Measurements from ENCODE around the gene RNU1-1.
"Not testable (repeated sequence)": the region's sequence is repeated elsewhere in the genome, so short reads cannot be mapped to it uniquely, and the experiment has no call there.

Gene RNU1-1

GRCh38 chr1:16497474-16497904 is 16.6 kb downstream of the RNU1-1 start:
- H3K4me3 ChIP-seq (ENCODE audit: insufficient read depth, low read depth, low read length, poor library complexity, severe bottlenecking); H3K4me1 ChIP-seq (ENCODE audit: control insufficient read depth, insufficient read depth, low read length, poor library complexity, severe bottlenecking); DNase-seq; H3K9me3 ChIP-seq (ENCODE audit: control insufficient read depth, low read length); H3K27me3 ChIP-seq (replicated peaks; ENCODE audit: control insufficient read depth, insufficient read depth, low read length, poor library complexity, severe bottlenecking); H3K27ac ChIP-seq (ENCODE audit: insufficient read depth, low read length, poor library complexity, severe bottlenecking); H3K36me3 ChIP-seq (ENCODE audit: control insufficient read depth, insufficient read depth, low read length): not testable (repeated sequence)

- not testable (repeated sequence) for H3K4me3 ChIP-seq (ENCODE audit: insufficient read depth, low read depth, low read length, poor library complexity, severe bottlenecking); DNase-seq; H3K9me3 ChIP-seq (ENCODE audit: control insufficient read depth, low read length); H3K27ac ChIP-seq (ENCODE audit: insufficient read depth, low read length, poor library complexity, severe bottlenecking); H3K27me3 ChIP-seq (replicated peaks; ENCODE audit: control insufficient read depth, insufficient read depth, low read length, poor library complexity, severe bottlenecking); H3K36me3 ChIP-seq (ENCODE audit: control insufficient read depth, insufficient read depth, low read length); H3K4me1 ChIP-seq (ENCODE audit: control insufficient read depth, insufficient read depth, low read length, poor library complexity, severe bottlenecking)
Observed at GRCh38 chr1:16493731-16494130, 20.4 kb downstream of the RNU1-1 start.

GRCh38 chr1:16492937-16493336 is 21.1 kb downstream of the RNU1-1 start:
- not testable (repeated sequence) for H3K9me3 ChIP-seq (ENCODE audit: control insufficient read depth, low read length); H3K4me3 ChIP-seq (ENCODE audit: insufficient read depth, low read depth, low read length, poor library complexity, severe bottlenecking); H3K36me3 ChIP-seq (ENCODE audit: control insufficient read depth, insufficient read depth, low read length); DNase-seq; H3K4me1 ChIP-seq (ENCODE audit: control insufficient read depth, insufficient read depth, low read length, poor library complexity, severe bottlenecking); H3K27me3 ChIP-seq (replicated peaks; ENCODE audit: control insufficient read depth, insufficient read depth, low read length, poor library complexity, severe bottlenecking); H3K27ac ChIP-seq (ENCODE audit: insufficient read depth, low read length, poor library complexity, severe bottlenecking)

GRCh38 chr1:16491056-16491675 is 22.9 kb downstream of the RNU1-1 start:
- Histone ChIP-seq H3K27me3 (replicated peaks; ENCODE audit: control insufficient read depth, insufficient read depth, low read length, poor library complexity, severe bottlenecking) (no peaks in the 10 kb centered on the region), H3K27ac (ENCODE audit: insufficient read depth, low read length, poor library complexity, severe bottlenecking) (no peak overlapping the region), H3K4me1 (ENCODE audit: control insufficient read depth, insufficient read depth, low read length, poor library complexity, severe bottlenecking) (no peaks in the 10 kb centered on the region), H3K4me3 (ENCODE audit: insufficient read depth, low read depth, low read length, poor library complexity, severe bottlenecking) (no peak overlapping the region), H3K36me3 (ENCODE audit: control insufficient read depth, insufficient read depth, low read length) (no peaks in the 10 kb centered on the region), H3K9me3 (ENCODE audit: control insufficient read depth, low read length) (no peaks in the 10 kb centered on the region)
- no peak for DNase-seq

- H3K4me1 ChIP-seq (ENCODE audit: control insufficient read depth, insufficient read depth, low read length, poor library complexity, severe bottlenecking); H3K9me3 ChIP-seq (ENCODE audit: control insufficient read depth, low read length); H3K27me3 ChIP-seq (replicated peaks; ENCODE audit: control insufficient read depth, insufficient read depth, low read length, poor library complexity, severe bottlenecking); H3K27ac ChIP-seq (ENCODE audit: insufficient read depth, low read length, poor library complexity, severe bottlenecking); DNase-seq; H3K36me3 ChIP-seq (ENCODE audit: control insufficient read depth, insufficient read depth, low read length); H3K4me3 ChIP-seq (ENCODE audit: insufficient read depth, low read depth, low read length, poor library complexity, severe bottlenecking): not testable (repeated sequence)
Observed at GRCh38 chr1:16489195-16489880, 24.7 kb downstream of the RNU1-1 start.

- H3K36me3 ChIP-seq (ENCODE audit: control insufficient read depth, insufficient read depth, low read length): peaks cover 12% of the 10 kb centered on the region
- H3K27ac ChIP-seq (ENCODE audit: insufficient read depth, low read length, poor library complexity, severe bottlenecking); H3K4me1 ChIP-seq (ENCODE audit: control insufficient read depth, insufficient read depth, low read length, poor library complexity, severe bottlenecking); H3K27me3 ChIP-seq (replicated peaks; ENCODE audit: control insufficient read depth, insufficient read depth, low read length, poor library complexity, severe bottlenecking); H3K9me3 ChIP-seq (ENCODE audit: control insufficient read depth, low read length); H3K4me3 ChIP-seq (ENCODE audit: insufficient read depth, low read depth, low read length, poor library complexity, severe bottlenecking); DNase-seq: not testable (repeated sequence)
Observed at GRCh38 chr1:16487011-16487410, 27.1 kb downstream of the RNU1-1 start.

- H3K27ac ChIP-seq (ENCODE audit: insufficient read depth, low read length, poor library complexity, severe bottlenecking); H3K27me3 ChIP-seq (replicated peaks; ENCODE audit: control insufficient read depth, insufficient read depth, low read length, poor library complexity, severe bottlenecking); H3K4me3 ChIP-seq (ENCODE audit: insufficient read depth, low read depth, low read length, poor library complexity, severe bottlenecking); H3K9me3 ChIP-seq (ENCODE audit: control insufficient read depth, low read length); DNase-seq; H3K4me1 ChIP-seq (ENCODE audit: control insufficient read depth, insufficient read depth, low read length, poor library complexity, severe bottlenecking): not testable (repeated sequence)
- H3K36me3 ChIP-seq (ENCODE audit: control insufficient read depth, insufficient read depth, low read length): peaks cover 12% of the 10 kb centered on the region
Observed at GRCh38 chr1:16486316-16486715, 27.8 kb downstream of the RNU1-1 start.

GRCh38 chr1:16484931-16485330 is 29.2 kb downstream of the RNU1-1 start:
- H3K27ac ChIP-seq (ENCODE audit: insufficient read depth, low read length, poor library complexity, severe bottlenecking): no peak overlapping the region
- peaks cover 12% of the 10 kb centered on the region for H3K36me3 ChIP-seq (ENCODE audit: control insufficient read depth, insufficient read depth, low read length)
- DNase-seq: no peak
- no peaks in the 10 kb centered on the region for H3K4me1 ChIP-seq (ENCODE audit: control insufficient read depth, insufficient read depth, low read length, poor library complexity, severe bottlenecking)
- no peaks in the 10 kb centered on the region for H3K27me3 ChIP-seq (replicated peaks; ENCODE audit: control insufficient read depth, insufficient read depth, low read length, poor library complexity, severe bottlenecking)
- H3K4me3 ChIP-seq (ENCODE audit: insufficient read depth, low read depth, low read length, poor library complexity, severe bottlenecking): no peak overlapping the region
- H3K9me3 ChIP-seq (ENCODE audit: control insufficient read depth, low read length): no peaks in the 10 kb centered on the region

- no peaks in the 10 kb centered on the region for H3K4me1 ChIP-seq (ENCODE audit: control insufficient read depth, insufficient read depth, low read length, poor library complexity, severe bottlenecking)
- H3K27me3 ChIP-seq (replicated peaks; ENCODE audit: control insufficient read depth, insufficient read depth, low read length, poor library complexity, severe bottlenecking): no peaks in the 10 kb centered on the region
- H3K27ac ChIP-seq (ENCODE audit: insufficient read depth, low read length, poor library complexity, severe bottlenecking): no peak overlapping the region
- no peaks in the 10 kb centered on the region for H3K9me3 ChIP-seq (ENCODE audit: control insufficient read depth, low read length)
- DNase-seq: no peak
- H3K4me3 ChIP-seq (ENCODE audit: insufficient read depth, low read depth, low read length, poor library complexity, severe bottlenecking): no peak overlapping the region
- peaks cover 12% of the 10 kb centered on the region for H3K36me3 ChIP-seq (ENCODE audit: control insufficient read depth, insufficient read depth, low read length)
Observed at GRCh38 chr1:16484501-16484835, 29.6 kb downstream of the RNU1-1 start.

GRCh38 chr1:16483639-16484500 is 30.2 kb downstream of the RNU1-1 start:
- H3K36me3 ChIP-seq (ENCODE audit: control insufficient read depth, insufficient read depth, low read length): peaks cover 12% of the 10 kb centered on the region
- H3K4me1 ChIP-seq (ENCODE audit: control insufficient read depth, insufficient read depth, low read length, poor library complexity, severe bottlenecking); H3K27me3 ChIP-seq (replicated peaks; ENCODE audit: control insufficient read depth, insufficient read depth, low read length, poor library complexity, severe bottlenecking); H3K27ac ChIP-seq (ENCODE audit: insufficient read depth, low read length, poor library complexity, severe bottlenecking); DNase-seq; H3K4me3 ChIP-seq (ENCODE audit: insufficient read depth, low read depth, low read length, poor library complexity, severe bottlenecking); H3K9me3 ChIP-seq (ENCODE audit: control insufficient read depth, low read length): not testable (repeated sequence)
